K562 (cell line): ENCODE measurements around the gene PRKAG2. TPM values are rescaled to one million over a fixed set of nuclear protein-coding genes. Genes with fewer than 3 reads are reported as not detected.

Source experiments
- ARNT ChIP-seq, 2 experiments: fragments of 450-650 bp; IDR thresholded peaks; 2 replicates each; pipeline ENCODE4 v1.6.1; 2016; ENCODE audit warnings: mild to moderate bottlenecking in 1 of 2
- BCLAF1 ChIP-seq, 2 experiments: fragments of 450-650 bp in 1 of 2; IDR thresholded peaks; 2 replicates each; pipeline ENCODE4 v1.6.1; 2011 to 2017; ENCODE audit warnings: low read depth in 2 of 2, antibody characterized with exemption in 1 of 2, borderline replicate concordance in 1 of 2, low read length in 1 of 2, mild to moderate bottlenecking in 1 of 2, mixed read lengths in 1 of 2; ENCODE audit not compliant: control insufficient read depth in 1 of 2
- CBX2 ChIP-seq: fragments of 200-600 bp; sonication (generic); IDR thresholded peaks from one replicate; pipeline ENCODE4 v1.6.1; 2012; ENCODE audit warnings: mild to moderate bottlenecking, low read length, inconsistent platforms; ENCODE audit not compliant: insufficient read depth, poor library complexity, severe bottlenecking
- EWSR1 ChIP-seq: fragments of 450-650 bp; IDR thresholded peaks from 2 replicates; pipeline ENCODE4 v1.6.1; 2018; ENCODE audit warnings: borderline replicate concordance, mild to moderate bottlenecking, low read depth, moderate library complexity; ENCODE audit not compliant: partially characterized antibody
- MNT ChIP-seq, 2 experiments: fragments of 450-650 bp; conservative IDR thresholded peaks; 2 replicates each; pipeline ENCODE4 v1.6.1; 2017; ENCODE audit warnings: mild to moderate bottlenecking in 2 of 2, moderate library complexity in 2 of 2
- MYC ChIP-seq, 2 experiments: fragments of 250-450 bp in 1 of 2; sonication (Bioruptor Pico) in 1 of 2; IDR thresholded peaks; 2 replicates each; pipeline versions ENCODE4 v1.5.1 to v1.6.1; 2012 to 2021; ENCODE audit warnings: low read depth in 2 of 2, borderline replicate concordance in 1 of 2, improper control_type of control experiment in 1 of 2, low read length in 1 of 2, mild to moderate bottlenecking in 1 of 2, moderate library complexity in 1 of 2
- NFRKB ChIP-seq: fragments of 450-650 bp; IDR thresholded peaks from 2 replicates; pipeline ENCODE4 v1.6.1; 2016; ENCODE audit warnings: low read depth
- PCBP1 ChIP-seq: fragments of 200-400 bp; formaldehyde crosslinking; IDR thresholded peaks from 2 replicates; pipeline ENCODE4 v1.6.1; 2018; ENCODE audit warnings: mild to moderate bottlenecking, low read depth, low read length; ENCODE audit not compliant: poor library complexity, severe bottlenecking
- PHB ChIP-seq: fragments of 250-450 bp; sonication (Bioruptor Pico); IDR thresholded peaks from 2 replicates; pipeline ENCODE4 v1.5.0; 2021
- PHB2 ChIP-seq: fragments of 450-650 bp; IDR thresholded peaks from 2 replicates; pipeline ENCODE4 v1.6.1; 2017; ENCODE audit warnings: low read depth
- RBFOX2 ChIP-seq: fragments of 200-400 bp; formaldehyde crosslinking; IDR thresholded peaks from 2 replicates; pipeline ENCODE4 v1.6.1; 2017; ENCODE audit warnings: low read depth, mild to moderate bottlenecking, low read length, moderate library complexity
- RFX1 ChIP-seq: fragments of 450-650 bp; IDR thresholded peaks from 2 replicates; pipeline ENCODE4 v1.6.1; 2016; ENCODE audit warnings: mild to moderate bottlenecking, moderate library complexity
- TCF7L2 ChIP-seq: fragments of 150-350 bp; IDR thresholded peaks from 2 replicates; pipeline ENCODE4 v1.6.1; 2016; ENCODE audit warnings: low read depth, mild to moderate bottlenecking, low read length, moderate library complexity
- ZKSCAN1 ChIP-seq: fragments of 150-350 bp; IDR thresholded peaks from 2 replicates; pipeline ENCODE4 v1.6.1; 2016; ENCODE audit warnings: low read depth, low read length
- ZNF133 ChIP-seq: fragments of 250-450 bp; sonication (Bioruptor Pico); IDR thresholded peaks from 2 replicates; pipeline ENCODE4 v1.4.0; 2020; ENCODE audit warnings: mild to moderate bottlenecking
- ZNF217 ChIP-seq: sonication (generic); formaldehyde crosslinking; IDR thresholded peaks from 2 replicates; pipeline ENCODE4 v1.8.0; 2022; ENCODE audit warnings: mild to moderate bottlenecking, missing genetic modification reagents
- ZNF239 ChIP-seq: fragments of 250-450 bp; sonication (Bioruptor Pico); IDR thresholded peaks from 2 replicates; pipeline ENCODE4 v1.4.0; 2020; ENCODE audit warnings: mild to moderate bottlenecking
- ZNF609 ChIP-seq: sonication (generic); formaldehyde crosslinking; IDR thresholded peaks from 2 replicates; pipeline ENCODE4 v1.8.1; 2023; ENCODE audit warnings: missing genetic modification reagents, mild to moderate bottlenecking, borderline replicate concordance
- ZNF717 ChIP-seq: fragments of 250-450 bp; sonication (Bioruptor Pico); IDR thresholded peaks from 2 replicates; pipeline ENCODE4 v1.5.0; 2021
- polyA plus RNA-seq, 8 experiments: library from polyadenylated mRNA; depleted of rRNA in 4 of 8; stranded (reverse) in 5 of 8; unstranded in 3 of 8; fragments of >200 nt; fragmentation: Nextera tagmentation in 2 of 8; fragmentation: Illumina TruSeq in 1 of 8; extraction: Ambion mirVana in 2 of 8; extraction: Trizol in 1 of 8; gene quantifications; 2 replicates each; pipeline versions ENCODE4 v1.2.1 to v1.2.3, GENCODE V29; 2011 to 2014; ENCODE audit warnings: inconsistent platforms in 1 of 8, missing spikeins in 1 of 8
- total RNA-seq, 7 experiments: library from RNA; depleted of rRNA in 6 of 7; stranded (reverse); fragments of >200 nt in 6 of 7; fragmentation: Illumina TruSeq in 2 of 7; extraction: Trizol in 2 of 7; gene quantifications; 2 replicates each; pipeline versions ENCODE4 v1.2.1 to v1.2.3, GENCODE V29; 2011 to 2021; ENCODE audit warnings: low replicate concordance in 1 of 7

Gene PRKAG2
- total and polyA plus RNA-seq, 9 of the 15 experiments (the other 6 are each of a cell fraction or from before 2014, with no cell fraction given), result 0.99 to 5.6 (median 3.3) TPM

GRCh38 chr7:151519765-151520418 lies 357.0 kb downstream of the PRKAG2 start, which contains the start of gene RHEB (continued):
- no peak for TF ChIP-seq ZNF133 (CRISPR knock-in tag)
- TF ChIP-seq NFRKB, result peak; percentile 59; the same call in 1 of the 2 replicates
- no peak; the same call in 1 of the 2 replicates for TF ChIP-seq ZNF609 (CRISPR knock-in tag)
- TF ChIP-seq BCLAF1 (IDR thresholded peaks at IDR 0.05; ENCODE audit: borderline replicate concordance in 1 of 2, control insufficient read depth in 1 of 2, low read depth in 2 of 2, low read length in 1 of 2), result no peak
- no peak for TF ChIP-seq ARNT (IDR thresholded peaks at IDR 0.05)
- TF ChIP-seq MNT (conservative IDR thresholded peaks at IDR 0.05), result peak; percentile 98 to 99
- peak; percentile 87 for TF ChIP-seq RBFOX2
- no peak for TF ChIP-seq ZNF217 (CRISPR knock-in tag)
- TF ChIP-seq PCBP1, result no peak
- no peak for TF ChIP-seq EWSR1
- TF ChIP-seq ZNF239 (CRISPR knock-in tag), result no peak
- TF ChIP-seq RFX1, result no peak
- TF ChIP-seq ZKSCAN1, result peak; percentile 55; the same call in 1 of the 2 replicates
- no peak for TF ChIP-seq TCF7L2
- TF ChIP-seq PHB2, result no peak
- no peak for TF ChIP-seq CBX2
- peak; percentile 72 for TF ChIP-seq MYC (IDR thresholded peaks at IDR 0.05; ENCODE audit: low read depth, low read length)
- no peak for TF ChIP-seq MYC (CRISPR knock-in tag; IDR thresholded peaks at IDR 0.05; ENCODE audit: borderline replicate concordance, low read depth)
- no peak for TF ChIP-seq PHB
- TF ChIP-seq ZNF717 (CRISPR knock-in tag), result no peak
